Measurements from ENCODE around the gene ZNF438.

The ZNF438 gene

GRCh38 chr10:30928742-30929141 is 102.9 kb downstream of the ZNF438 start:
- Histone ChIP-seq H3K27ac (ENCODE audit: low read length, poor library complexity, severe bottlenecking) (no peak overlapping the region), H3K9me3 (ENCODE audit: control insufficient read depth, low read length) (peaks cover 8% of the 10 kb centered on the region), H3K23ac (ENCODE audit: low read length in 2 of 2) (no peak overlapping the region), H3K14ac (ENCODE audit: low read length in 2 of 2) (no peak overlapping the region), H2BK5ac (ENCODE audit: low read depth, low read length, poor library complexity, severe bottlenecking) (no peak overlapping the region), H3K18ac (ENCODE audit: low read depth in 1 of 2, low read length in 2 of 2) (no peak overlapping the region), H3K4me1 (ENCODE audit: control insufficient read depth, insufficient read depth, low read depth, low read length) (no peaks in the 10 kb centered on the region), H2AK5ac (ENCODE audit: low read length, severe bottlenecking) (no peak overlapping the region), H3K36me3 (ENCODE audit: control insufficient read depth in 1 of 2, insufficient read depth in 2 of 2, low read depth in 1 of 2, low read length in 2 of 2) (peaks cover 14 to 29% of the 10 kb centered on the region in 2 experiments), H2BK15ac (ENCODE audit: low read depth, poor library complexity, severe bottlenecking) (no peak overlapping the region), H4K91ac (ENCODE audit: low read length) (no peak overlapping the region), H3K4me2 (ENCODE audit: low read length, poor library complexity, severe bottlenecking) (no peak overlapping the region), H2BK12ac (ENCODE audit: low read length in 2 of 2) (no peak overlapping the region), H3K9ac (ENCODE audit: low read length) (no peak overlapping the region), H3K4ac (ENCODE audit: low read depth in 1 of 2, low read length in 2 of 2) (no peak overlapping the region), H2BK120ac (ENCODE audit: low read depth, low read length) (no peak overlapping the region), H3K27me3 (ENCODE audit: control insufficient read depth in 1 of 2, insufficient read depth in 1 of 2, low read length in 2 of 2) (no peaks in the 10 kb centered on the region), H3K4me3 (ENCODE audit: insufficient read depth in 1 of 2, low read depth in 1 of 2, low read length in 2 of 2) (no peak overlapping the region), H3K79me1 (replicated peaks; ENCODE audit: low read length, poor library complexity, severe bottlenecking) (no peaks in the 10 kb centered on the region), H4K8ac (ENCODE audit: low read length) (no peak overlapping the region), H2AFZ (ENCODE audit: low read depth, low read length) (no peak overlapping the region)
- no peak for DNase-seq
- no CpG with 5 or more reads among the region's 2 CpGs for WGBS

- H3K27ac ChIP-seq (ENCODE audit: low read length, poor library complexity, severe bottlenecking), result no peak overlapping the region
- no peak overlapping the region for H2BK15ac ChIP-seq (ENCODE audit: low read depth, poor library complexity, severe bottlenecking)
- H3K23ac ChIP-seq (ENCODE audit: low read length in 2 of 2), result no peak overlapping the region
- no peak overlapping the region for H4K8ac ChIP-seq (ENCODE audit: low read length)
- no peak overlapping the region for H2AFZ ChIP-seq (ENCODE audit: low read depth, low read length)
- H3K9me3 ChIP-seq (ENCODE audit: control insufficient read depth, low read length), result no peaks in the 10 kb centered on the region
- H3K27me3 ChIP-seq (ENCODE audit: control insufficient read depth in 1 of 2, insufficient read depth in 1 of 2, low read length in 2 of 2), result no peaks in the 10 kb centered on the region
- no peak for DNase-seq
- H2AK5ac ChIP-seq (ENCODE audit: low read length, severe bottlenecking), result no peak overlapping the region
- no peaks in the 10 kb centered on the region for H3K79me1 ChIP-seq (replicated peaks; ENCODE audit: low read length, poor library complexity, severe bottlenecking)
- H3K14ac ChIP-seq (ENCODE audit: low read length in 2 of 2), result no peak overlapping the region
- H2BK5ac ChIP-seq (ENCODE audit: low read depth, low read length, poor library complexity, severe bottlenecking), result no peak overlapping the region
- H3K36me3 ChIP-seq (ENCODE audit: control insufficient read depth in 1 of 2, insufficient read depth in 2 of 2, low read depth in 1 of 2, low read length in 2 of 2), result peaks cover 0 to 26% of the 10 kb centered on the region in 2 experiments
- H3K4me3 ChIP-seq (ENCODE audit: insufficient read depth in 1 of 2, low read depth in 1 of 2, low read length in 2 of 2), result no peak overlapping the region
- H3K4me1 ChIP-seq (ENCODE audit: control insufficient read depth, insufficient read depth, low read depth, low read length), result no peaks in the 10 kb centered on the region
- WGBS, result 100% methylated on average over 2 of the region's 2 CpGs
- no peak overlapping the region for H3K4ac ChIP-seq (ENCODE audit: low read depth in 1 of 2, low read length in 2 of 2)
- H3K9ac ChIP-seq (ENCODE audit: low read length), result no peak overlapping the region
- H3K18ac ChIP-seq (ENCODE audit: low read depth in 1 of 2, low read length in 2 of 2), result no peak overlapping the region
- no peak overlapping the region for H2BK12ac ChIP-seq (ENCODE audit: low read length in 2 of 2)
- H4K91ac ChIP-seq (ENCODE audit: low read length), result no peak overlapping the region
- no peak overlapping the region for H3K4me2 ChIP-seq (ENCODE audit: low read length, poor library complexity, severe bottlenecking)
- no peak overlapping the region for H2BK120ac ChIP-seq (ENCODE audit: low read depth, low read length)
Measured at GRCh38 chr10:30918651-30919050, 113.0 kb downstream of the ZNF438 start.

GRCh38 chr10:30917789-30918188 is 113.9 kb downstream of the ZNF438 start:
- WGBS, result no CpG with 5 or more reads among the region's 1 CpG
- no peak overlapping the region for H2AFZ ChIP-seq (ENCODE audit: low read depth, low read length)
- no peak overlapping the region for H3K9ac ChIP-seq (ENCODE audit: low read length)
- H4K91ac ChIP-seq (ENCODE audit: low read length), result no peak overlapping the region
- no peak overlapping the region for H2BK15ac ChIP-seq (ENCODE audit: low read depth, poor library complexity, severe bottlenecking)
- no peak overlapping the region for H3K4me2 ChIP-seq (ENCODE audit: low read length, poor library complexity, severe bottlenecking)
- no peak overlapping the region for H3K4me3 ChIP-seq (ENCODE audit: insufficient read depth in 1 of 2, low read depth in 1 of 2, low read length in 2 of 2)
- H3K36me3 ChIP-seq (ENCODE audit: control insufficient read depth in 1 of 2, insufficient read depth in 2 of 2, low read depth in 1 of 2, low read length in 2 of 2), result peaks cover 0 to 19% of the 10 kb centered on the region in 2 experiments
- no peak overlapping the region for H3K14ac ChIP-seq (ENCODE audit: low read length in 2 of 2)
- no peak overlapping the region for H2AK5ac ChIP-seq (ENCODE audit: low read length, severe bottlenecking)
- no peak overlapping the region for H3K4ac ChIP-seq (ENCODE audit: low read depth in 1 of 2, low read length in 2 of 2)
- no peak overlapping the region for H3K23ac ChIP-seq (ENCODE audit: low read length in 2 of 2)
- H2BK12ac ChIP-seq (ENCODE audit: low read length in 2 of 2), result no peak overlapping the region
- no peak overlapping the region for H2BK120ac ChIP-seq (ENCODE audit: low read depth, low read length)
- no peaks in the 10 kb centered on the region for H3K27me3 ChIP-seq (ENCODE audit: control insufficient read depth in 1 of 2, insufficient read depth in 1 of 2, low read length in 2 of 2)
- H3K18ac ChIP-seq (ENCODE audit: low read depth in 1 of 2, low read length in 2 of 2), result no peak overlapping the region
- no peak overlapping the region for H4K8ac ChIP-seq (ENCODE audit: low read length)
- H2BK5ac ChIP-seq (ENCODE audit: low read depth, low read length, poor library complexity, severe bottlenecking), result no peak overlapping the region
- H3K9me3 ChIP-seq (ENCODE audit: control insufficient read depth, low read length), result no peaks in the 10 kb centered on the region
- no peaks in the 10 kb centered on the region for H3K4me1 ChIP-seq (ENCODE audit: control insufficient read depth, insufficient read depth, low read depth, low read length)
- DNase-seq, result no peak
- H3K27ac ChIP-seq (ENCODE audit: low read length, poor library complexity, severe bottlenecking), result no peak overlapping the region
- no peaks in the 10 kb centered on the region for H3K79me1 ChIP-seq (replicated peaks; ENCODE audit: low read length, poor library complexity, severe bottlenecking)

- H3K4me3 ChIP-seq (ENCODE audit: insufficient read depth in 1 of 2, low read depth in 1 of 2, low read length in 2 of 2), result no peak overlapping the region
- H3K27ac ChIP-seq (ENCODE audit: low read length, poor library complexity, severe bottlenecking), result no peak overlapping the region
- no peak overlapping the region for H2AK5ac ChIP-seq (ENCODE audit: low read length, severe bottlenecking)
- no peak overlapping the region for H3K14ac ChIP-seq (ENCODE audit: low read length in 2 of 2)
- no peaks in the 10 kb centered on the region for H3K27me3 ChIP-seq (ENCODE audit: control insufficient read depth in 1 of 2, insufficient read depth in 1 of 2, low read length in 2 of 2)
- H2BK120ac ChIP-seq (ENCODE audit: low read depth, low read length), result no peak overlapping the region
- H3K36me3 ChIP-seq (ENCODE audit: control insufficient read depth in 1 of 2, insufficient read depth in 2 of 2, low read depth in 1 of 2, low read length in 2 of 2), result peaks cover 0 to 15% of the 10 kb centered on the region in 2 experiments
- no peak overlapping the region for H2BK12ac ChIP-seq (ENCODE audit: low read length in 2 of 2)
- H3K4me1 ChIP-seq (ENCODE audit: control insufficient read depth, insufficient read depth, low read depth, low read length), result no peaks in the 10 kb centered on the region
- no peak overlapping the region for H3K4ac ChIP-seq (ENCODE audit: low read depth in 1 of 2, low read length in 2 of 2)
- no peak overlapping the region for H3K18ac ChIP-seq (ENCODE audit: low read depth in 1 of 2, low read length in 2 of 2)
- H2BK5ac ChIP-seq (ENCODE audit: low read depth, low read length, poor library complexity, severe bottlenecking), result no peak overlapping the region
- WGBS, result 96% methylated on average over 2 of the region's 3 CpGs
- no peaks in the 10 kb centered on the region for H3K79me1 ChIP-seq (replicated peaks; ENCODE audit: low read length, poor library complexity, severe bottlenecking)
- H3K4me2 ChIP-seq (ENCODE audit: low read length, poor library complexity, severe bottlenecking), result no peak overlapping the region
- no peak overlapping the region for H4K8ac ChIP-seq (ENCODE audit: low read length)
- H3K9me3 ChIP-seq (ENCODE audit: control insufficient read depth, low read length), result no peaks in the 10 kb centered on the region
- H2AFZ ChIP-seq (ENCODE audit: low read depth, low read length), result no peak overlapping the region
- no peak overlapping the region for H3K23ac ChIP-seq (ENCODE audit: low read length in 2 of 2)
- no peak overlapping the region for H3K9ac ChIP-seq (ENCODE audit: low read length)
- DNase-seq, result no peak
- no peak overlapping the region for H2BK15ac ChIP-seq (ENCODE audit: low read depth, poor library complexity, severe bottlenecking)
- H4K91ac ChIP-seq (ENCODE audit: low read length), result no peak overlapping the region
Measured at GRCh38 chr10:30917067-30917466, 114.6 kb downstream of the ZNF438 start.

All from mesenchymal stem cell (in vitro differentiated cells and primary cell).